Nephron progenitor cell (in vitro differentiated cells): ENCODE measurements around the gene BCKDHB.

Experiments used
- DNase-seq: peaks from one replicate; pipeline ENCODE4 v3.0.0; 2021
- H3K27ac Mint-ChIP-seq: 2 replicates; pipeline ENCODE4 v1.8.0; 2021; ENCODE audit warnings: mild to moderate bottlenecking, moderate library complexity, mixed read lengths
- H3K27me3 Mint-ChIP-seq: 2 replicates; pipeline ENCODE4 v1.8.0; 2021; ENCODE audit warnings: mild to moderate bottlenecking, low read depth, mixed read lengths; ENCODE audit not compliant: poor library complexity
- H3K36me3 Mint-ChIP-seq: 2 replicates; pipeline ENCODE4 v1.8.0; 2021; ENCODE audit warnings: low read depth, mixed read lengths
- H3K4me1 Mint-ChIP-seq: 2 replicates; pipeline ENCODE4 v1.8.0; 2021; ENCODE audit warnings: mixed read lengths
- H3K4me3 Mint-ChIP-seq: 2 replicates; pipeline ENCODE4 v1.8.0; 2021; ENCODE audit warnings: mild to moderate bottlenecking, moderate library complexity, mixed read lengths
- H3K9me3 Mint-ChIP-seq: 2 replicates; pipeline ENCODE4 v1.8.0; 2021; ENCODE audit warnings: mild to moderate bottlenecking, moderate library complexity, mixed read lengths
- TF ChIP-seq, protein P1 (sequence below): fragments of 200-600 bp; sonication (generic); IDR thresholded peaks from 2 replicates; pipeline ENCODE4 v1.5.0; 2021; ENCODE audit warnings: antibody characterized with exemption

The BCKDHB gene

GRCh38 chr6:80156221-80156620 is 49.8 kb downstream of the BCKDHB start:
- H3K9me3 Mint-ChIP-seq, result no peaks in the 10 kb centered on the region
- H3K4me3 Mint-ChIP-seq, result no peak overlapping the region
- no peak for DNase-seq
- TF ChIP-seq, protein P1, sequence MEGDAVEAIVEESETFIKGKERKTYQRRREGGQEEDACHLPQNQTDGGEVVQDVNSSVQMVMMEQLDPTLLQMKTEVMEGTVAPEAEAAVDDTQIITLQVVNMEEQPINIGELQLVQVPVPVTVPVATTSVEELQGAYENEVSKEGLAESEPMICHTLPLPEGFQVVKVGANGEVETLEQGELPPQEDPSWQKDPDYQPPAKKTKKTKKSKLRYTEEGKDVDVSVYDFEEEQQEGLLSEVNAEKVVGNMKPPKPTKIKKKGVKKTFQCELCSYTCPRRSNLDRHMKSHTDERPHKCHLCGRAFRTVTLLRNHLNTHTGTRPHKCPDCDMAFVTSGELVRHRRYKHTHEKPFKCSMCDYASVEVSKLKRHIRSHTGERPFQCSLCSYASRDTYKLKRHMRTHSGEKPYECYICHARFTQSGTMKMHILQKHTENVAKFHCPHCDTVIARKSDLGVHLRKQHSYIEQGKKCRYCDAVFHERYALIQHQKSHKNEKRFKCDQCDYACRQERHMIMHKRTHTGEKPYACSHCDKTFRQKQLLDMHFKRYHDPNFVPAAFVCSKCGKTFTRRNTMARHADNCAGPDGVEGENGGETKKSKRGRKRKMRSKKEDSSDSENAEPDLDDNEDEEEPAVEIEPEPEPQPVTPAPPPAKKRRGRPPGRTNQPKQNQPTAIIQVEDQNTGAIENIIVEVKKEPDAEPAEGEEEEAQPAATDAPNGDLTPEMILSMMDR, result no peak
- H3K27ac Mint-ChIP-seq, result no peak overlapping the region
- H3K36me3 Mint-ChIP-seq, result no peaks in the 10 kb centered on the region
- no peaks in the 10 kb centered on the region for H3K27me3 Mint-ChIP-seq
- no peaks in the 10 kb centered on the region for H3K4me1 Mint-ChIP-seq

DNA sequence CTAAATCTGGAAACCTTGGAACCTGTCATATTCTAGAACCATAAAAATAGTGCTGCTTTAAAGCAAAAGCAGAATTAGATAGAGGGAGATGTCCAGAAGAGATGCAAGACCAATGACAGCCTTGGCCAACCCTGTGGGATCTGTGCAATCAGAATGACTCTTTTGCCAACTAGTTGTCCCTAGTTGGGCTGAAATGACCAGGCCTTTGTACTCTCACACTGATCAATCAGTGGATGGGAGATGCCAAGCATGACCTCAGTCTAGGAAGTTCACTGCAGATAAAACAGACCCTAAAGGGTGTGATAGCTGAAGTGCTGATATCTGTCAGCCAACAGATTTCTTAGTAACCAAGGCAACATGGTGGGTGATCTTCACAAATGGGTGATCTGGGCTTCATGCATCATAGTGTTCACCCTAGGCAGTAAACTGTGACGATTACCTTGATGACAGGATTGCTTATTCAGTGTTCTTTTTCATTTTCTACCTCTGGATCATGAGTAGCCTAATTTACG is 52.1 kb downstream of the BCKDHB start:
- H3K4me1 Mint-ChIP-seq, result no peaks in the 10 kb centered on the region
- H3K27ac Mint-ChIP-seq, result no peak overlapping the region
- TF ChIP-seq, protein P1, result no peak
- DNase-seq, result no peak
- no peak overlapping the region for H3K4me3 Mint-ChIP-seq
- H3K27me3 Mint-ChIP-seq, result no peaks in the 10 kb centered on the region
- H3K36me3 Mint-ChIP-seq, result no peaks in the 10 kb centered on the region
- no peaks in the 10 kb centered on the region for H3K9me3 Mint-ChIP-seq

DNA sequence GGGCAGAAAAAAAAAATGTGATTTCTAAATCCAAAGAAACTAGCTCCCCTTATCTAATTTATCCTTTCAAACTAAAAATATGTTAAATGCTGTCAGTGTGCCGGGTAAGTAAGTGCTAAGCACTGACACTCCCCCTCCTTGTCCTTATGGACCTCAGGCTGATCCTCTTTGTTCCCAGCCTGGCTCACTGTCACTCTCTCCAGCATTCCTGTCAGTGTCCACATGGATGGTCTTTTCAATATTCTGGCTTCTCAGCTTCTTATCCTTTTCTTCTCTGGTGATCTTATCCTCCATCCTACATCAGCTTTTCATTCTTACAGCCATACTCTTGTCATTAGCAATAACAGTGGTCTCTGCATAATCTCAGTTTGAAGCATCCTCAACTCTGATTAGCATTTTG is 55.0 kb downstream of the BCKDHB start:
- DNase-seq, result no peak
- Mint-ChIP-seq H3K27me3 (no peaks in the 10 kb centered on the region), H3K4me1 (no peaks in the 10 kb centered on the region), H3K9me3 (no peaks in the 10 kb centered on the region), H3K4me3 (no peak overlapping the region), H3K36me3 (no peaks in the 10 kb centered on the region), H3K27ac (no peak overlapping the region)
- TF ChIP-seq, protein P1, result no peak

GRCh38 chr6:80163754-80164187 is 57.3 kb downstream of the BCKDHB start:
- Mint-ChIP-seq H3K9me3 (no peaks in the 10 kb centered on the region), H3K36me3 (peaks cover 5% of the 10 kb centered on the region)
- DNase-seq, result no peak

GRCh38 chr6:80165143-80165542 is 58.7 kb downstream of the BCKDHB start:
- H3K36me3 Mint-ChIP-seq, result peaks cover 10% of the 10 kb centered on the region
- no peak overlapping the region for H3K27ac Mint-ChIP-seq
- no peaks in the 10 kb centered on the region for H3K4me1 Mint-ChIP-seq
- no peak overlapping the region for H3K4me3 Mint-ChIP-seq
- DNase-seq, result no peak
- TF ChIP-seq, protein P1, result no peak
- no peaks in the 10 kb centered on the region for H3K9me3 Mint-ChIP-seq
- no peaks in the 10 kb centered on the region for H3K27me3 Mint-ChIP-seq

More at GRCh38 chr6:80163754-80164187, 57.3 kb downstream of the BCKDHB start:
- TF ChIP-seq, protein P1, result no peak
- no peaks in the 10 kb centered on the region for H3K4me1 Mint-ChIP-seq
- H3K4me3 Mint-ChIP-seq, result no peak overlapping the region
- H3K27ac Mint-ChIP-seq, result no peak overlapping the region
- H3K27me3 Mint-ChIP-seq, result no peaks in the 10 kb centered on the region

DNA sequence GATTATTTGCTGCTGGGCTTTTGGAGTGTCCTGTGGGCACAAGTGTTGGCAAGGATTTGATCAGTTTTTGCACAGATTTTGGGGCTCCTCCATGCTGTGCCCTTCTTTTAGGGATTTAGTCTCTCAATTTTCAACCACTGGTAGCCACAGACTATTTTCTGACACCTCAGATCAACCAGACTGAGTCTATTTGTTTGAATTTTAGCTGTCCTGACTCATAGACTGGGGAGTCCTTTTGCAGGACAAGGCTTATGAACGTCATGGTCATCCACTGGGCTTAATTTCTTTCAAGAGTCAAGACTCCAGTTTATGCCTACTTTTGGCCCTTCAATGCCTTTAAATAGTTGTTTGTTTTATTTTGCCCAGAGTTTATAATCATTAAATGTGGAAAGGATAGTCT is 59.3 kb downstream of the BCKDHB start:
- Mint-ChIP-seq H3K4me1 (no peaks in the 10 kb centered on the region), H3K27me3 (no peaks in the 10 kb centered on the region), H3K27ac (no peak overlapping the region), H3K9me3 (no peaks in the 10 kb centered on the region), H3K4me3 (no peak overlapping the region), H3K36me3 (peaks cover 14% of the 10 kb centered on the region)
- TF ChIP-seq, protein P1, result no peak
- DNase-seq, result no peak
